GM19099 (cell line): ENCODE results near the gene SIX3.

Experiments
- POLR2A ChIP-seq: IDR thresholded peaks from 3 replicates; pipeline ENCODE4 v1.6.1; 2011; ENCODE audit warnings: low read depth; ENCODE audit not compliant: insufficient read length; ENCODE audit errors: extremely low read depth

The SIX3 gene

DNA sequence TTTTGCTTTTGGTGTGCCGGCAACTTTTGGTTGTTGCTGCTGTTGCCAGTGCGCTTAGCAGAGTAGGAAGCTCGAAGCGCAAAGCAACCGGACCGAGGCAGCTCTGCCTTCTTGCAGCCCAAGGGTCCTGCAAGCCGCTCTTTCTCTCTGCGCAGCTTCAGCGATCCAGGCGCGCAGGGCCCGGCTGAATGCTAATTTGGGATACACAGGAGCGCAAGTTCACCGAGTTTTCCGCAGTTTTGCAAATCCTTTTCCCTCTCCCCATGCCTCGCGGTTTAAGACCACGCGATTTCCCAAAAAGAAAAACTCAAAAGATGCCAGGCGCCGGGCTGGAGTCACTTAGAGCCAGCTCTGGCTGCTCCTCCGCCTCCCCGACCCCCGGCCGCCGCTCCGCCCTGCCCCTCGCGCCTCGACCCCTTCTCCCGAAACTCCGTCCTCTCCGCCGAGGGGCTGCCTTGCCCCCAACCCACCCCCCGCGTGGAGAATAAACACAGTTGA is 13.5 kb upstream of the SIX3 start:
- no peak for TF ChIP-seq POLR2A

DNA sequence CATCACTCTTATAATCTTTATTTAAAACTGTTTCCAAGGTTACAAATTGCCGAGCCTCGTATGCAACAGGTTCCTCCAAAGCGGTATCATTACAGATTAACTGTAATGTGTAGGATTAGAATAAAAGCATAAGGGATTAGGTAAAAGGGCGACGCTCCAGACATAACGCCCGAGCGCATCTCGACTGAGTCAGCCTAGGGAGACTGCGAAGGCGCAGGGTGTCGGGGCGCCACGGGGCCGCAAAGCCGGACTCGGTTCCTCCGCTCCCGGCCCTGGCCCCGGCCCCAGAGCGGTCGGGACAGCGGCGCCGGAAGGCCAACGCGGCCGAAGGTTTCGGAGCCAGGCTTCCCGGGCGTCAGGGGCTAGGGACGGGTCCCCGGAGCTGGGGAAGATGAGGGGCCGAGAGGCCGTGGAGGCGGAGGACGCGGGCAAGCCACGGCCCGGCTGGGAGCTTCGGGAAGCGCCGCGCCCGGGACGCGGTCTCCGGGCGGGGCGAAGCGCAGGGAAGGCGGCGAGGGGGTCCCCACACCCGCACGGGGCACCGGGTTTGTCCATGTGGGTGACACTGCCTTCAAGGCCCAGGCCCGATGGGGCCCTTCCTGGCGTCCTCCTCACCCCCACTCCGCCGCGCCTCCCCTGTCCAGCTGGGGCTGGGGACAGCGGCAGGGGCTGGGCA is 12.9 kb upstream of the SIX3 start:
- TF ChIP-seq POLR2A: no peak

GRCh38 chr2:44929159-44929734 is 12.3 kb upstream of the SIX3 start:
- no peak for TF ChIP-seq POLR2A

GRCh38 chr2:44929735-44930273 is 11.7 kb upstream of the SIX3 start:
- TF ChIP-seq POLR2A: no peak

DNA sequence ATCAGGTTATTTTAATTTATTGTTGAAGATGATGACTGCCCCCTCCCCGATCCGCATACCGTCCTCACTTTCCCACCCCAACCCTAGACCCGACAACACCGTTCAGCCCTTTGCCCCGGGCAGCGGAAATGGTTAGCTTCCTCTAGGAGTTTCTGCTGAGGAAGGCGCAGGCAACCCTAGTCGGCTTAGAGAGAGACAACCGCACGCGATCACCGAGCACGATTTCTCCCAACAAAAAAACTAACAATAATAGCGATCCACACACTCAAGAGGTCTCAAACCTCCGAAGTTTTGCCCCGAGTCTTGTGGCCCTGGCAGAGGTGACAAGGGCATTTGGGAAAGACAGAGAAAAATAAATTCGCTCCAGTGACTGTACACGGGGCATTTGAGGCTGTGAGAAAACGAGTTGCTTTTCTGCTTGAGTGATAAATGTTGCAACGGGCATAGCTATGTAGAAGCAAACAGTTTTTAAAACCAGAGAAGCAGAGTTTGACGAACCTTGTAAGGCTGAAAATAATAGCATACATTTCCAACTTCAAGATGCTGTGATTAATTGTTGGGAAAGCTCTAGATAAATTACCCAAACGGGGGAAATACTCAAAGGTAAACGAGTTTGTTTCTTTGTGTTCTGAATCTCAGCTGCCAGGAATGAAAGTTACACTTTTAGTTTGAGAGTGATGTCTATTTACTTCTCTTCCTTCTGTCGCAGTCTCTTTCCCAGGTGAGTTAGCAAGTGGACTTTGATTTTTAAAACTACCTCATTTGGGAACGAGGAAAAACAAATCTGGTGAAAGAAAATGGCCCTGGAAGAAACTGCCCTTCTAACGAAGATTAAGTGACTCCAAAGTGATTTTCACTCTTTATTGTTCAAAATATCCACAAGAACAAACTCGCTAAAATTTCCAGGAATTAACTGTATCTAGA is 11.0 kb upstream of the SIX3 start:
- no peak for TF ChIP-seq POLR2A

- no peak for TF ChIP-seq POLR2A
These were observed 10.2 kb upstream of the SIX3 start for GRCh38 chr2:44931198-44931780.

DNA sequence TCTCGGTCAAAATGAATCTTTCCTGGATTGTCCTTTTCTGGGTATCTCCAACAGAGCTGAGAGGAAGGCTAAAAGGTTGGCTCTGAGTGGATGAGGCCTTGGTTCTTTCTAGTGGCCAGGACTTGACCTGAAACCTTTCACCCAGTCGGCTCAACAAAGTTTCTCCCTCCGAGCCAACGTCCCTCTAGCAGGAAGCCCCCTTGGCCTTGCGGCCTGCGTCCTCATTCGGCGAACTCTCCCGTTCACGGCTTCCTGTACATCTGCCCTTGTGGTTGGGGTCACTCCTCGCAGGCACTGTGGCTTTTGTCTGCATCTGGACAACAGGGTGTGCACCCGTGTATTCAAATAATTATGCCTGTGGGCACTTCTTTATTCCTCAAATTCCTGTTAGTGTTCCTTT is 9.4 kb upstream of the SIX3 start:
- TF ChIP-seq POLR2A: no peak

DNA sequence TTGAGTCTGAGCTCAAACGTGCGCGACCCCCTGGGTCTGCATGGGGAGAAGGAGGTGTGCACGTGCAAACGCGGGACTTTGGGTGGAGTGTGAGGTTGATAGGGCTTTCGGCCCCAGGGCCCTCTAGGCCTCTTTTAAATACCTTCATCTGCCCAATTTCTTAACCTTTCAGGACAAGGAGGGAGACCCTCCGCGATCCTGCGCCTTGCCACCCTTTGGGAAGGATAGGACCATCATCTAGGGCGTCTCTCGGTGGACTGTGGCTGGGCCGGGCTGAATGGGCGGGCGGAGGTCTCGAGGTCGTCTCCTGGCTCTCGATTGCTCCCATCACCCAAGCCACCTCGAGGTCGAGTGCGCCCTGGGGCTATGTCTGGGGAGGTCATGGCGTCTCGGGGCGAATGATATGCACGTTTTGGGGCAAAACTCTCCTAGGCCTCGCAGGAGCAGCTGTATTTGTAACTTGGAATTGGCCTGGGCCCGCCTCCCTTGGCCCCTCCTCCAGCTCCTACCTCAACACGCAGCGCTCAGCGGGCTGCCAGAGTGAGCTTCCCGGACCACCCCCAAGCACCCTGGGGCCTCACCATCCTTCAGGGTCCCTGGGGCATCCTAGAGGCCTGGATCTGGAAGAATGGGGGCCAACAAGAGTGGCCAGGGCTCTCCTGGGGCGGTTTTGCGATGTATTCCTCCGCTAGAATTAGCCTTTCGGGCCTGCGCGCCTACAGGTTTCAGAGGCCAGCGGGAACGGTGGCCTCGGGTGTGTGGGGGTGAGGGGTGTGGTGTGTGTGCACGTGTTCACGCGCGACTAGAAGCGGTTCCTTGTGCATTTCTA is 8.7 kb upstream of the SIX3 start:
- TF ChIP-seq POLR2A: no peak

DNA sequence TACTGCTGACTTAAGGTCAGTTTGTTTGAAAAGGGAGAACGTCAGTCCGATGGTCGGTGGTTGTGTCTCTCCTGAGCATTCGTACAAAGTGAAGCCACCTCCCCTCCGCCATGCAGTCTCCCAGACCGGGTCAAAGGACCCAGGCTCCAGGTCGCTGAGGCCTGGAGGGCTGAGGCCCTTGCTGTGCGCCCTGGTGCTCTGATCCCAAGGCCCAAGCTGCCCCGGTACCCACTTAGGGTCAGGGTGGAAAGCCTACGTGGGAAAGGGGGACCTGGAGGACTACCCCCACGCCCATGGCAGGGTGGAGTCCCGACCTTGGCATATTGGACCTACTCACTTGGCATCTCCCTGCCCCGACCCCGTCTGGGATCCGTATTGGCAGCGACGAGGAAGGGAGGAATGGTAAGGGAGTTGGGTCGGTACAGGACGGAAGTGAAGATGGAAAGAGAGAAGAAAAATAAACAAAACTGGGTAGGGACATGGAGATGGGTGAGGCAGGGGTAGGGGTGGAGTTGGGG is 8.0 kb upstream of the SIX3 start:
- no peak for TF ChIP-seq POLR2A

- no peak for TF ChIP-seq POLR2A
These were observed 7.2 kb upstream of the SIX3 start for GRCh38 chr2:44934038-44934982.

- TF ChIP-seq POLR2A: no peak
These were observed 6.3 kb upstream of the SIX3 start for GRCh38 chr2:44934983-44935728.

- TF ChIP-seq POLR2A: no peak
These were observed 5.8 kb upstream of the SIX3 start for GRCh38 chr2:44935729-44936098.
